ENCODE measurements around the gene GANAB.
A peak's percentile ranks its signal among the peaks of the same experiment; 100 is the strongest.
"Not testable (repeated sequence)": the region's sequence is repeated elsewhere in the genome, so short reads cannot be mapped to it uniquely, and the experiment has no call there.

The GANAB gene

DNA sequence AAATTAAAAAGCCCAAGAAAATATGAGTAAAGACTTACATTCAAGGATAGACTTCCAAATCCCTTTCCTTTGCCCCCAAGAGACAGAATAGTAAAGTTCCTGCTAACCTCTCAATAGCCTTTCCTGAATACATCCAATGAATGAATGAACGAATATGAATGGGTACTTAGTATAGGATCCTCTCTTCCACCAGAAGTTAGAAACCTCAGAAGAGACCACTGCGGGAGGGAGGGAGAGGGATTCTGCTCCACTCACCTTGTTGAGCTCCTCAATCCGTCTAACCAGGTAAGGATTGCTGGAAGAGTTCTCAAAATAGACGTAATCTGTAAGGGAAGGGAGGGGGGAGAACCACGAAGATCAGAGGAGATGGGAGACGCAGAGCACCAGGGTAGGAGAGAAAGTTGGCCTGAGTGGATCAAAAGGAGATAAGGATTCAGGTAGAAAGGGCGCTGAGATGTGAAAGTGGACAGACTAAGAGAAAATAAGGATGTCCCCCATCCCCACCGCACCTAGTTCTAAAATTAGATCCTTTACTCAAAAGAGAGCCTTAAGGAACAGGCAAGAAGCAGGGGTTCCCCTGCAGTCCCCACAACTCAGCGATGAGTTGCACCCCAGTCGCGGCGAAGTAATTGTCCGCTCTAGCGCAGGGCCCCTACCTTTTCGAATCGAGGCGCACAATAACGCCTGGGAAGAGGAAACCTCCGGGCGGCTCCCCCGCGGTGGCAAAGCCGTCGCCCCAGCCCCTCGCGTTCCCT, 45.9 kb downstream of the GANAB start:
- no peak for DNase-seq

GRCh38 chr11:62599901-62600300, 46.5 kb downstream of the GANAB start:
- peak; percentile 33 for DNase-seq

DNA sequence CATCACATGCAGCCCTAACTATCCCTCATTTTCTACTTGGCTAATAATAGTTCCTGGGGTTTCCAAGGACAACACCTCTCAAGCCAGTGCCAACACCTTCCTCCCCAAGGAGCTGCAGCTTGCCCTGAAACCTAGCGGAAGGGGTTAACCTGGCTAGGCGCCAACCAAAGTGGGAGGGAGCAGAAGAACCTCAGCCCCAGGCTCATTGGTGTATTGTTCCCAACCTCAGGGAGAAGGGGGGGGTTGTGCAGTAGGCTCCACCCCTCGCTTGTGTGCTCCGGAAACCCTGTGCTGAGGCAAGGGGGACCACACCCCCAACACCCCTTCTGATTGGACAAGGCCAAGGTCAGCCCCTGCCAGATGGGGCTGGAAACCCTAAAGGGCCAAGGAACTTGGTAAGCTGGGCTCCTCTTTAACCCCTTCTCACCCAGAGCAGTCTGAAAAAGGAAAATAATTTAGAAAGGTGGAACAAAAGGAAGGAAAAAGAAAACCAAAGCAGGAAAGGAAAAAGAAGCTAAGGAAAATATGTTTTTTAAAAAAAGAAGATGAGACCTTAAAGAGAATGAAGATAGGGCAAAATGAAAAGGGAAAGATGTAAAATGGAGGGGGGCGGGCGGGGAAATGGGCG, 47.2 kb downstream of the GANAB start:
- DNase-seq, result peak; percentile 97

- DNase-seq, result no peak
Observed at GRCh38 chr11:62595124-62595523, 51.3 kb downstream of the GANAB start.

GRCh38 chr11:62593434-62594044, 52.9 kb downstream of the GANAB start:
- peak; percentile 88 for DNase-seq

- no peak for DNase-seq
Observed at GRCh38 chr11:62592989-62593421, 53.4 kb downstream of the GANAB start.

DNA sequence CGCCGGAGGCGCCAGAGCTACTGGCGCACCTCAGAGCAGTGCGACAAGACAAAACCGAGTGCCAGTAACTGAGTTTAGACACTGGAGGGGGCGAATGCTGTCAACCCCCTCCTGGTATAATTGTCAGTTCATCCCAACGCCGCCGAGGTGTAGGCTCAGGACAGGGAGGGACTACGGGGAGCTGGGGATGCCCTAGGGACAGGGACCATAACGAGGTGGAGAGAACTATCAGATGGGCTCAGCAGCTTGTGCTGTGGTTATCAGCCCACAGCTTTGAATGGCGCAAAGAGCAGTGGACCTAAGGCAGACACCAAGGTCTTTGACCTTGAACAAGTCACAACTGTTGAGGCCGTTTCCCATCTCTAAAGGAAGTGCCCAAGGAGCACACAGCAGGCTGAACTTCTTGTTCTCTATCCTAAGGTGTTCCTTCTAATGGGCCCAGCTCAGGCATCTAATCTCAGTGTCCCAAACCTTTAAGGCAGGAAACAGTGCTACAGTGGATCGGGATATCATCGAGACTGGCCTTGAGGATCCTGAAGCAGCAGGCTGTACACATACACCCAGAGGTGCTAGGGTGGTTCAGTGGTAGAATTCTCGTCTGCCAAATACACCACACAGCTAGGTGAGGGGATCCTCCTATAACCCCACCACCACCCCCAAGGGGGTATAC, 54.1 kb downstream of the GANAB start:
- DNase-seq, result no peak

- DNase-seq, result peak; percentile 95
Observed at GRCh38 chr11:62591448-62592145, 54.8 kb downstream of the GANAB start, which contains the start of gene TUT1. Gene TUT1 (minus strand): TSS chr11:62591523. CDS start chr11:62591485, 38 bp downstream.

GRCh38 chr11:62588966-62589637, 57.3 kb downstream of the GANAB start:
- DNase-seq, result peak; percentile 44

- not testable (repeated sequence) for DNase-seq
Observed at GRCh38 chr11:62585356-62585755, 61.1 kb downstream of the GANAB start.

GRCh38 chr11:62581735-62582134, 64.7 kb downstream of the GANAB start:
- not testable (repeated sequence) for DNase-seq

DNA sequence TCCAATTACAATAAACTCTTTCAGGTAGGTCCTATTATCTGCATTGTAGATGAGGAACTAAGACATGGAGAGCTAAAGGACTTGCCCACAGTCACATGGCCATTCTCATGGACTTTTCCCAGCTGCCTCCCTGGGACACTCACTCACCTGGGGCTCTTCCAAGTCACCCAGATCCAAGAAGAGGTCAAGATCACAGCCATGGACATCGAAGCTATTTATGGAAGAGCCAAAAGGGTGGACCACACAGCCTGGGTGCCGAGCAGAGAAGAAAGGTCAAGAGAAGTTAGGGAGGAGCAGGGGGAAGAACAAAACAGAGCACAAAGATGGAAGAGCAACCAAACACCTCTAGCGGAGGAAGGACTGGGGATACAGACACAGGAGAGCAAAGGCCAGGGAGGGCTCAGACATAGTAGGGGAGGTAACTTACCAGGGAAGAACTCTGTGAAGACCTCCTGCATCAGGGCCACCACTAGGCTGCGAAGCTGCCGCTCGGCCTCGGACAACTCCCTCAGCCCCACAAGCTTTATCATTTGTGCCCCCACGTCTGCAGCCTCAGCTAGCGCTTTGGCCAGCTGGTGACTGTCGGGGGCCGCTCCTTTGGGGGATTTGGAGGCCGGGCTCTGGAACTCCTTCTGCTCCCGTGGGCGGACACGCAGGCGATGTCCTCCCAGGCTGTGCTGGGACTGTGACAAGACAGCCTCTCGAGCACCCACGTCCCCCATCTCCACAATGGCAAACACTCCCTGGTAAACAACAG, 65.3 kb downstream of the GANAB start:
- no peak for DNase-seq

GRCh38 chr11:62579252-62579651, 67.2 kb downstream of the GANAB start:
- DNase-seq, result no peak

DNA sequence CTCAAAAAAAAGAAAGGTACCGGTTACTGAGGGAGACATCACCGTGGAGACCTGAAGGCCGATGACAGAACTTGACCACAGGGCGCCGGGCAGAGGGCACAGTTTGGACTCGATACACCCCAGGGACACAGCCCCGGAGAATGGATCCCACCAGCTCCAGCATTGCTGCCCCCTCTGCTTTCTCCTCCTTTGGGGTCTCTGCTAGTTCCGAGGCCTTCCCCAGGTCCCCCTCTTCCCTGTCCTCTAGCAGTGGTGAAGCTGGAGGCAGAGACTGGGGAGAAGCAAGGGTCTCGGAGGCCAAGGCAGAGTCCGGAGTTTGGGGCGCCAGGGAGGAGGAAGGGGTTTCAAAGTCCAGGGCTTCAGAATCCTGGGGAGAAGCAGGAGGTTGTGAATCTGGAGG, 67.9 kb downstream of the GANAB start:
- no peak for DNase-seq

DNA sequence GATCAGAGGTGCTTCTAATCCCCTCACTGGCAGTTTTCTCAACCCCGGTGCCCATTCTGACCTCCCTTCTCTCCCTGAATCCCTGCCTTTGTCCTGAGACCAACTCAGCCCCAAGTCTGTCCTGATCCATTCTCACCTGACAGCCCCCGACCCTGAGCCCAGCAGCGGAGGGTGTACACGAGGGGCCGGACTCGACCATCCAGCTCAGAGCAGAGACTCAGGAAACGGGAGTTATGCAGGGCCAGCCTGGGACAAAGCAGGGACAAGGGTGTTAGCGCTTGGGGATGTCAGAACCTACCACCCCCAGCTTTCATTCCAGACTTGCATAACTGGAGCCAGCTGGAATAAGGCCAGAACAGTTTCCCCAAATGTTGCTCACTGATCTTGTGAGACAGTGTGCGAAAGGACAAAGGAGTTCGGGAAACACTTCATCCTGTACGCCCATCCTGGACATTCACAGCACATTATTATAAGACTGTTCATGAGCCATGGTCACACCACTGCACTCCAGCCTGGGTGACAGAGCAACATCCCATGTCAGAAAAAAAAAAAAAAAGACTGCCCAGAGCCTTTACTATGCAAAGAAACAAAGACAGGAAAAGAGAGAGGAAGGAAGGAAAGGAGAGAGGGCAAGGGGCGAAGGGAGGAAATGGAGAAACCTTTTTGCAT, 69.2 kb downstream of the GANAB start:
- DNase-seq, result no peak

- DNase-seq, result no peak
Observed at GRCh38 chr11:62575837-62576236, 70.6 kb downstream of the GANAB start.

DNA sequence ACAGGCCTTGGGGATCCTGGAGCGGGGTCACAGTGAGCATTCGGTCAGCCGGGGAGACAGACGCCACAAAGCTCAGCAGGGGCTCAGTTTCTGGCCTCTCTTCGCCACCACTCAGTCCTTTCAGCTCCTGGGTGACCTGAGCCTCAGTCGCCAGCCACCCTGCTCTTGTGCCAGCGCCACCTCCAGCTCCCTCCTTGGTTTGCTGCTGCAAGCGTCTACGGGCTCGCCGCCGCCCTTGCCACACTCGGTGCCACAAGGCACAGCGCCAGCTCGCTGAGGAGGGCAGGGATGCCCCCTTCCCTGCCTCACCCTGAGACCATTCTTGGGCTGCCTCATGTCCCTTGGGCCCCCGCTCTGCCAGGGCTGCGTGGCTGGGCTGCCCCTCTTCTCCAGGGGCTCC, 71.3 kb downstream of the GANAB start:
- no peak for DNase-seq

Measured in stimulated activated CD4-positive, alpha-beta T cell treated with anti-CD3 and anti-CD28 coated beads, Interleukin-15, amount 100 ng/mL, for 24 hours (primary cell).